ENCODE results near the gene HOOK2. TPM values are rescaled to one million over a fixed set of nuclear protein-coding genes. Genes with fewer than 3 reads are reported as not detected.
"Not testable (repeated sequence)": the region's sequence is repeated elsewhere in the genome, so short reads cannot be mapped to it uniquely, and the experiment has no call there.

HOOK2 gene
- total RNA-seq, 1 experiment from 2014 or later = 20.5 TPM

GRCh38 chr19:12752056-12752781, 23.1 kb downstream of the HOOK2 start:
- no peak for DNase-seq (ENCODE audit: low spot score)

DNA sequence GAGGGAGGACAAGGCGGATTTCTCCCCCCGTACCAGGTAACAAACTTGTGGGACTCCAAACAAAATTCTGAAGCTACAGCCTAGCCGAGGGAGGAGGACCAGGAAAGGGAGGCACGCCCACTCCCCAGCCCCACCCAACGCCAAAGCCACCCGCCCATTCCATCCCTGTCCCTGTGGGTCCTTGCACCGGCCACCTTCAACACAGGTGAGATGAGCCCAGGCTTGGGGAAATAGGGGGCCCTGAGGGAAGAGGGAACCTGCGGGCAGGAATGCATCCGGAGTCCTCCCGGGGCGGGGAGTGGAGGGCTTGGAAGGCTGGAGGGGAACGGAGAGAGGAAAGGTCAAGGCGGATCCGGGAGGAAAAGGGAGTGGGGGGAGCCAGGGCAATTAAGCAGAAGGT, 23.7 kb downstream of the HOOK2 start, which contains the start of gene BEST2:
BEST2 (plus strand) TSS at position 157 of the 400 bp plus-strand sequence. CDS start 802 bp downstream, outside the sequence.
- DNase-seq (ENCODE audit: low spot score) = no peak

DNA sequence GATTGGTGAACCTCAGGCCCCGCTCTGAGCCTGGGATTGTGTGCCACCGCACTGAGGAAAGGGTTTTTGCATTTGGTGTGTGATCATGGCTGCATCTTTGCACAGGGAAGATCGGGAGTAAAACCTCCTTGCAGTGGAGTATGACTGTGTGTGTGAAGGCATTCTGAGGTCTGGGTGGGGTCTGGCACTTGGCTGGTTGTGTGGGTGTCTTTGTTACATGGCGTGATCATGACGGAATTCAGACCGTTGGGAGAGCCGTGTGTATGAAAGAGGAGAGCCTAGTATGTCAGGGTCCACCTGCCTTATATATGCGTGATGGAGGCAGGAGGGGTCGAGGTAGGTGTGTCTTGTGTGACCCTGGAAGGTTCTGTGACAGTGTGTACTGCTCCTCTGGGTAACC, 24.5 kb downstream of the HOOK2 start:
- DNase-seq (ENCODE audit: low spot score) = no peak

DNA sequence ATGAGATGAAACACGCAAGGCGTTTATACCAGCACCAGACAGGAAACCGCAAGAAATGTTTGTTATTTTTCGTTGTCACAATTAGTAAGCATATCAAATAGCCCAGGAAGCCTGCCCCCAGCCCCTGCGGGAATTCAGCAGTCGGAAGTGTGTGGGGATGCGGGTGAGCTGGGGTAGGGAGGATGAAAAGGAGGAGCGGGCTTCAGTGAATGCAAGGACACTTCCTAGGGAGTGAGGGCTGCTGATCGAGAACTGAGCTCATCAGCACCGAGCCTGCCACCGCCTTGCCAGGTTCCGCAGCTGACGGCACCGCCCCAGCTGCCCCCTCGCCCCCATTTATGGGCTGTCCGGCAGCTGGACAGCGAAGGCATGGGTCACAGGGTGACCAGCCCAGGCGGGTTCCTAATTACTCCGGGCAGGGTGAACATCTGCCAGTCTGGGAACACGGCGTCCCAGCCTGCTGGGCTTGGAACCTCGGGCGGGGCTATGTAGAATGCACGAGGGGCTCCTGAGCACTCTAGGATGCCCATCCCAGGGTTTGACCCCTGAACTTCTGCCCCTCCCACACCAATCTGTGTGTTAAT, 25.3 kb downstream of the HOOK2 start:
- no peak for DNase-seq (ENCODE audit: low spot score)

- no peak for DNase-seq (ENCODE audit: low spot score)
Observed at GRCh38 chr19:12748489-12748888, 26.9 kb downstream of the HOOK2 start.

DNA sequence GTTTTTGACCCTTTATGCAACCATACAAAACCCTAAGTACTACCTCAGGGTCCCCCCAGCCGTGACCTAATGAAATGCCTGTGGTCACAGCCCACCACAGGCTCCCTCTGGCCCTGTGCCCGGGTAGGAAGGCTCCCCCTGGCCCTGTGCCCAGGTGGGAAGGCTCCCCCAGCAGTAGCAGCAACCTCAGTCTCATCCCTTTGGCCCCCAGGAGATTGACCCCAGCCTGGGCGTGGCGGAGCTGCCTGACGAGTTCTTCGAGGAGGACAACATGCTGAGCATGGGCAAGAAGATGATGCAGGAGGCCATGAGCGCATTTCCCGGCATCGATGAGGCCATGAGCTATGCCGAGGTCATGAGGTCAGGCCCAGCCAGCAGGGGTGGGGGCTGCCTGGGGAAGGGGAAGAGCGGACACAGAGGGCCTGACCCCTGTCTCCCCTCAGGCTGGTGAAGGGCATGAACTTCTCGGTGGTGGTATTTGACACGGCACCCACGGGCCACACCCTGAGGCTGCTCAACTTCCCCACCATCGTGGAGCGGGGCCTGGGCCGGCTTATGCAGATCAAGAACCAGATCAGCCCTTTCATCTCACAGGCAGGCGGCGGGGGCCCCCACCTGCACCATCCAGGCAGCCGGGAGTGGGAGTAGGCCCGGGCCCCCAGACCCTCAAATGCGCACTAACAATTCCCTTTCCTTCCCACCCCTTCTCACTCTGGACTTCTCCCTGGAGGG, 30.0 kb downstream of the HOOK2 start:
- peak; percentile 21 for DNase-seq (ENCODE audit: low spot score)

DNA sequence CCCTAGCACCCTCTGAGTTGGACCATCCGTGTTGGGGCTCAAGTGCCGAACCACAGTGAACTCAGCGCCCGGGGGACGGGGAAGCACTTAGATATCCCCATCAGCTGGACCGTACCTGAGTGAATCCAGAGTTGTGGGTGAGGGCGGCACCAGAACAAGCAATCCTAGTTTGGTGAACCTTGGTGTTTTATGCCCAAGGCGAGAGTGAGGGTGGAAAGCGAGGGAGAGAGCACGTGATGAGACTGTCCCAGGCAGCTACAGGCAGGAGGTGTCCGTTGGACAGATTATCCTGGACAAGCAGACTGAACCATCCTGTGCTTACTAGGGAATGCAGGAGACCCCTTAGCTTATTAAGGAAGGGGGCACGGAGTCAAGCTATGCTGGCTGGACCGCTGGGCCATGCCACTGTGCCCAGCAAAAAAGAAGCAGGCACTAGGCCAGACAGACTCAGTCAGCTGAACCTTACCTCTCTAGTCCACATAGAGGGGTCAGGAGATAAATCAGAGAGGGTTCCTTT, 37.5 kb downstream of the HOOK2 start:
- DNase-seq (ENCODE audit: low spot score) = no peak

- peak; percentile 100 for DNase-seq (ENCODE audit: low spot score)
Observed at GRCh38 chr19:12736995-12737834, 38.1 kb downstream of the HOOK2 start, which contains the start of gene GET3. TSS of gene GET3 (plus strand) at chr19:12737497. CDS start at chr19:12737506, 9 bp downstream.

DNA sequence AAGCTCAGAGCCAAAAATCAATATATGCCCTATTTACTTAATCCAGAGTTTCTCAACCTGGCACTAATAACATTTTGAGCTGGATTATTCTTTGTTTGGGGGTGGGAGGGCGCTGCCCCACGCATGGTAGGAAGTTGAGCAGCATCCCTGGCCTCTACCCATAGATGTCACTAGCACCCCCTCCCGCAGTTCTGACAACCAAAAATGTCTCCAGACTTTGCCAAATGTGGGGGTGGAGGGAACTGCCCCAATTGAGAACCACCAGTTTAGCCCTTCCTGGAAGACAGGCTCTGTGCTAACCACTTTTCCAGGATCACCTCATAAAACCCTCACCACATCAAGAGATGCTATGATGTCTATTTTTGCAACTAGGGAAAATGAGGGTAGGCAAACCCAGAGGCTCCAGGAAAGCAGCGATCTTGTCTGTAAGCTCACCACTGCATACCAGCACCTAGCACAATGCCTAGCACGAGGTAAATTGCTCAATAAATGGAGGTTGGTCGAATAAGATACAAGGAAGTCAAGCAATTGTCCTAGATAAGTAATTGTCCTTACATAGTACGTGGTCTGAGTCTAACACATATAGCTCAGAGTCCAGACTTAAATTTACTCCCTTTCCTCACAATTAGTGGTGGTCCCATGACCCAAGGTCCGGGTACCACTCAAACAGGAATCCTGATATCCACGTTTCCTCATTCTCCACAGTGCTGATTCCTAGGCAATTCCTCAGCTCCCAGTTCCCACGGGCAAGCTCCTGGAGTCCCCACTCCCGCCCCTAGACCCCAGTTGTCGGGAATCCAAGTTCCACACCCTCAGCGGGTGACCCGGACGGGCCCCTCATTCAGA, 41.8 kb downstream of the HOOK2 start:
- DNase-seq (ENCODE audit: low spot score) = peak; percentile 42

GRCh38 chr19:12731337-12731736, 44.0 kb downstream of the HOOK2 start:
- DNase-seq (ENCODE audit: low spot score) = no peak

DNA sequence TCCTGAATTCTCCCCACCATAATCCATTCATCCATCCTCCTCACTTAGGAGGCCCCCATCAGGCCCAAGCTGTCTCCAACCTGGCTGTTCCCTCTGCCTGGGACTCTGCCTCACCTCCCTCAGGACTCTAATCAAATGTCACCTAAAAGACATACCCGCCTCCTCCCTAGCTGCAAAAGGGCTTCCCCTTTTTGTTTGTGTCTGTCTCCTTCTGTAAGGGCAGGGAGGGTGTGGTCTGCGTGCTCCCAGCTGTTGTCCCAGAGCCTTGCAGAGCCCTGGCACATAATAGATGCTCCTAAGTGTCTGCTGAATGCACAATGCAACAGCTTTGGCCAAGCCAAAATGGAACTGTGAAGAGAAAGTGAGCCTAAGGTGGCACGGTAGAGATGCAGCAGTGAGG, 45.3 kb downstream of the HOOK2 start:
- DNase-seq (ENCODE audit: low spot score) = no peak

DNA sequence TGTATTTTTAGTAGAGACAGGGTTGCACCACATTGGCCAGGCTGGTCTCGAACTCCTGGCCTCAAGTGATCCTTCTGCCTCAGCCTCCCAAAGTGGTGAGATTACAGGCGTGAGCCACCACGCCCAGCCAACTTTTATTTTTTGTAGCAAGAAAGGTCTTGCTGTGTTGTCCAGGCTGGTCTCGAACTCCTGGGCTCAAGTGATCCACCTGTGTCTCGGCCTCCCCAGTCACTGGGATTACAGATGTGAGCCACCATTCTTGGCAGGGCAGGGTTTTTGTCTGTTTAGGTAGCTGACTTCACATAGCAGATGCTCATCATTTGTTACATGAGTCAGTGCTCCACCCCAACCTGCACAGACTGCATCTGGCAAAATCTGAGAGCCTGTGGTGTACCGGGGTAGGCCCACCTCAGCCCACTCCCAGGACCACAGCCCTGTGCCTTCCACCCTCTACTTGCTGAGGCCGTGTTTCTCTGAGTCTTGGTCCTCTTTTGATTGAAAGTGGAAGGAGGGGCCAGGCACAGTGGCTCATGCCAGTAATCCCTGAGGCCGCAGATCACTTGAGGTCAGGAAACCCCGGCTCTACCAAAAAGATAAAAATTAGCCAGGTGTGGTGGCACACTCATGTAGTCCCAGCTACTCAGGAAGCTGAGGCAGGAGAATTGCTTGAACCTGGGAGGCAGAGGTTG, 47.5 kb downstream of the HOOK2 start:
- DNase-seq (ENCODE audit: low spot score) = no peak

- DNase-seq (ENCODE audit: low spot score) = no peak
Observed at GRCh38 chr19:12726988-12727316, 48.4 kb downstream of the HOOK2 start.

- not testable (repeated sequence) for DNase-seq (ENCODE audit: low spot score)
Observed at GRCh38 chr19:12725612-12726011, 49.7 kb downstream of the HOOK2 start.

DNA sequence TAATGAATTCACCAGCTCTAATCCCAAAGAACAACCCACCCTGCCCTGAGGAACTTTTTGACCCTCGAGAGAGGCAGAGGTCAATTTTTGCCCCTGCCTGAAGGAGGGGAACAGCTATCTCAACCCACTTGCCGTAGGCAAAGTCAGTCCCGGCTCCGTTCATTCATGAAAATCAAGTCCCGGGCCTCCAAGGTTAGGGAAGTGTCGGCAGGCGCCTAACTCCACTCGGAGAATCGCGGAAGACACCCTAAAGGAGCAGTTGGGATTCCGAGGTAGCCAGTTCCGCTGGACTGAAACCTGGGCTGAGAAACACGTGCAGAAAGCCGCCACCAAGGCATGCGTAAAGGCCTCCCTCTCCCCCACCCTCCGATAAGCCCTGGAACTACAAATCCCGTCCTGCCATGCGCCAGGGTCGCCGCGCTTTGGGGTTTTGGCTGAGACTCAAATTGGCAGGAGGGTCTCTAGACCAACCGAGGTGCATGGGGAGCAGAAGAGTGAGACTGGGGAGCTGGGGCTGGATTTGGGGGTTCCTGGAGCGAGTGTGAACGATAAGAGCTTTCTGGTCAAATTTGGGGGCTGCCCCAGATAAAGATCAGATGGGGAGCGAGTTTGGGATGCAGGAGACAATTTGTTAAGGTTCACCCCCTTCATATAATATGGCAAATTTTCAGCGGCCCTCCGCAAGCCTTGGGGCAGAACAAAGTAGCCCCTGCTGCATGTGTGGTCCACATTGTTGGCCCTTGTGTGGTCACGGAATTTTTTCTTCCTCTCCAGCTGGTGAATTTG, 51.5 kb downstream of the HOOK2 start, which contains the start of gene TNPO2:
TNPO2 (minus strand) TSS at position 292 of the 786 bp plus-strand sequence. CDS start 2,955 bp downstream, outside the sequence.
- DNase-seq (ENCODE audit: low spot score) = no peak

GRCh38 chr19:12723381-12723640, 52.0 kb downstream of the HOOK2 start:
- DNase-seq (ENCODE audit: low spot score) = no peak

DNA sequence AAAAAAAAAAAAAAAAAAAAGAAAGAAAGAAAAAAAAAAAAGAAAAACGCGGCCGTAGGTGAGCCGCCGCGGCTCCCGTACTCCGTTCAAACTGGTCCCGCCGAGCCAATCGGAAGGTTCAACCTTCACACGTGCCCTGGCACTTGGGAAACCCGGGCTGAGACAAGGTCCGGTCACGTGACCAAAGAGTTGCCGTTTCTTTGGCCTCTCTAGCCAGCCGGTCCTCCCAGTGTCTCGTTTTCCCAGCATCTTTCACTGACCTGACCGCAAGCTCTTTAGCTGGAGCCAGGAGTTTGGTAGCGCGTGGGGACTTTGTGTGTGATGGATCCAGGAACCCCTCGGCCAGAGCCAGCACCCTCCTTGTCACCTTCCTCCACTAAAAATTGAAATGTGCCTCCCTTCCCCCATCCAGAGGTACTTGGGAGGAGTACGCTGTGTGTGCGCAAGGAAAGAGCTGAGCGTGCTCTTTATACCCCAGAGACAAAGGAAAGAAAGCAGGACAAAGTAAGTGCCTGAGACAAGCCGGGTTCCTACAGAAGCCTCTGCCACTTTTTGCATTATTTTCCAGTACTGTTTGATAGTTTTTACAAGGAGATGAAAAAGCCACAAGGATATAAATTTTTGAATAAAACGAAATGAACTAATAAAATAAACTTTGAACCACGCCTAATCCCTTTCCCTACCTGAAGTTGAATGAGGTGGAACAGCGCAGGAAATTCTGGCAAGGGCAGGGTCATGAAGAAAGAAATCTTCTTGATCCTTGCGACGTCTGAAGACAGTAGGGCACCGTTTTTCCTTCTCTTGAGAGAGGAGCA, 52.6 kb downstream of the HOOK2 start:
- DNase-seq (ENCODE audit: low spot score) = peak; percentile 99
